ENCODE results near the gene DUOXA1.
A peak's percentile ranks its signal among the peaks of the same experiment; 100 is the strongest.
"Not testable (repeated sequence)": the region's sequence is repeated elsewhere in the genome, so short reads cannot be mapped to it uniquely, and the experiment has no call there.

Gene DUOXA1

GRCh38 chr15:45112591-45113379 is 16.9 kb downstream of the DUOXA1 start:
- peak; percentile 60 for DNase-seq (ENCODE audit: low spot score)

- no peak for DNase-seq (ENCODE audit: low spot score)
Observed at GRCh38 chr15:45112143-45112590, 17.5 kb downstream of the DUOXA1 start.

- no peak for DNase-seq (ENCODE audit: low spot score)
Observed at GRCh38 chr15:45111390-45112142, 18.1 kb downstream of the DUOXA1 start.

DNA sequence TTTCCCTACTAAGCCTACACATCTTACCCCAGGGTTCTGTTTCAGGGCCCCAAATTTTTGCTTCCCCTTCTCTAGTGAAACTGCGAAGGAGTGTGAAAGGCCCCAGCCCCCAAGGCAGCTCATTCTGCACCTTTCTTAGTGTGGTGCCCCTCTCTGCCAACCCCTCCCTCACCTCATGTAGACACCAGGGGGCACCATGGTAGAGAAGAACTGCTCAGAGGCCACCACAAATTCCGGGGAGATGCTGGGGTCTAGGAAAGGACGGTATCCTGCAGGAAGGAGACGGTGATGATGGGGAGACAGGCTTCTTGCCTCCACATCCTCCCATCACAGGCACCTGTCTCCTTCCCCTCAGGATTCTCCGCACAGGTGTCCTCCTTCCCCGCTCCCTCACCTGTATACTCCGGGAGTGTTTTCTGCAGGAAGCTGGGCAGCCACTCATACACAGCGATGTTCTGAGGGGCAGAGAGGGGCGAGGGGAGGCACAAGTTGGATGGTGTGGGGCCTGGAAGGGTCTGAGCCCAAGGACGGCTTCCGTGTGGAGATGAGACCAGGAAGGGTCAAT is 19.3 kb downstream of the DUOXA1 start:
- DNase-seq (ENCODE audit: low spot score): peak; percentile 42

DNA sequence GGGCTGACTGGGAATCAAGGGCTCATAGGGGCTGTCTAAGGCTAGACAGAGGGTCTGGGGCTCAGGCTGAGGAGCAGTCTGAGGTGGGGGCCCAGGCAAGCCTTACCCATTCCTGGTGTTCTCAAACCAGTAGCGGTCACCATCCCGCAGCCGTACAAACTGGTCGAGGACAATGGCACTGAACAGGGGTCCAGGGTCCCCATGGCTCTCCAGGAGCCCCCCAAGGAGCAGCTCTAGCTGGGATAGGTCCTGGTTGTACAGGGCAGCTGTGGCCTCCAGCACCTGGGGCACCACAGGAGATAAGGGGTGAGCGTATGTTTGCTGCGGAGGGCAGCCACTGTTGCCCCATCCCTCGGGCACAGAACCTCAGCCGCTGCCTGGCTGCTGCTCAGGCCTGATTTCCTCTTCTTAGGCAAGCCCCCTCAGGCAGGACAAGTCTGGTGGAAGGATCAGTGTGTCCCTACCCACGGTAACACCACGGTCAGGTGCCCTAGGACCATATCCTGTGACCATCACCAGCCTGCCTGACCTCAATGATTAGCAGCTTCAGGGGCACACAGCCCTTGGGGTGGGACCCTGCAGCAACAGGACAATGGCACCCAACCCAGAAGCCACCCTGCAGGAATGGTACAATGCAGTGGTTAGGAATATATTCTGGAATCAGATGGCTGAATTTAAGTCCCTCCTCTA is 21.6 kb downstream of the DUOXA1 start:
- no peak for DNase-seq (ENCODE audit: low spot score)

DNA sequence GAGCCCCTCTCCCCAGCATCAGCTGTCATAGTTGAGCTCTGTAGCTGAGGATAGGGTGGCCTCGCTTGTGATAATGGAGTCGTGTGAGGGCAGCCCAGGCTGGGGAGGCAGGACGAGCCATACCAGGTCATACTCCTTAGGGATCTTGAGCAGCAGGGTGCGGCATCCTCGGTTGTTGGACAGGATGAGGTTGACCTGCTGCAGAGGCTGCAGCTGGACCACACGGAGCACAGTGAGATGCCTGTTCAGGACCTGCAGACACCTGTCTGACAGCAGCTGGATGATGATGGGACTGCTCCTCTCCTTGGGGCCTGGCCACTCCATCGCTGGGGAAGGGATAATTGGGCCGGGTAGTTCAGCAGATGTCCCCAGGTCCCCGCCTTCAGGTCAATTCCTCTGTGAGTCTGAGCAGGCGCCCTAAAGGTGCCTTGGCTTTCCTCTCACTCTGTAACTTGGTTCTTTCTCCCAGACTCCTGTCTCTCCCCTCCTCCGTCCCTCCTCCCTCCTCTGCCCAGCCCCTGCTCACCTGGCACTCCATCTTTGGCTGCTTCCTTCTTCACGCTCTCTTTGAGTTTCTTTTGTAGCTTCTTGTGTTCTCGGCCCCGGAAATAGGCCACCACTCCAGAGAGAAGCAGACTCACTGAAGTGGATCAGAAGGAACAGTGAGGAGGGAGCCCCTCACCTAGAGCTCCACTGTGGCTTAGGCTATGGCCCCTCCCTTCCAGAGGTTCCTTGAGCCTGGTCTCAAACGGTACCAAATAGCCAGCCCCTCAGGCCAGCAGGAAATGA is 23.5 kb downstream of the DUOXA1 start:
- no peak for DNase-seq (ENCODE audit: low spot score)

DNA sequence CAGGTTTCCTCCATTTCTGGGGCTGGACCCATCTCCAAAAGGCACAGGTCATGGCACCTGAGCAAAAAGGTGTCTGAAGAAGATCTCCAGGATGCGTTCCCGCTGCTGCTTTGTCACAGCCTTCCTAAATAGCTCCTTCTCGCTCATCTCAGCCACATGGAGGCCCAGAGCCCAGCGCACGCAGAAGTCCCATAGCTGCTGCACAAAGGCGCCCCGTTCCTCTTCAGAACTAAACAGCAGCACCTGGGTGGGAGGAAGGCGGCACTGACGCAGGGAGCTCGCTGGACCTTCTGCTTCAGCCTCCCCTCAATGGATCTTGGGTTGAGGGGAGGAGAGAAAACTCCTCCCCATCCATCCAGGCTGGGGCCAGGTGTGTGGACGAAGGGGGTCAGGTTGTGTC is 24.1 kb downstream of the DUOXA1 start:
- DNase-seq (ENCODE audit: low spot score): no peak

DNA sequence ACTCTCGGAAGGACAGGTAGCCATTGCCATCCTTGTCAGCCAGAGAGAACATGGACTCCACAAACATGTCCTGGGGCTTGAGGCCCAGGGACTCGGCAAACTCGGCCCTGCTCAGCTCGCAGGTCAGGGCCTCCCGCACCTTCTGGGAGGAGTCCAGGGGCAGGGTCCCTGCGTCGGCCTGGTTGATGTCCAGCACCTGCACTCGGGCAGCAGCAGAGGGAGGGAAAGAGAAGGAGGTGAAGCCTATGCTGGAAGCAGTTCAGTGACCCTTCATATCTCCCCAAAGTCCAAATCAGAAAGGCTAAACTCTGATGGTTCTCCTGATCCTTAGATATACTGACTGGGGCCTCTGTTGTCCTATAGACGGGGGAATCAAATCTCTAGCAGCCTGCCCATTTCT is 25.5 kb downstream of the DUOXA1 start:
- not testable (repeated sequence) for DNase-seq (ENCODE audit: low spot score)

DNA sequence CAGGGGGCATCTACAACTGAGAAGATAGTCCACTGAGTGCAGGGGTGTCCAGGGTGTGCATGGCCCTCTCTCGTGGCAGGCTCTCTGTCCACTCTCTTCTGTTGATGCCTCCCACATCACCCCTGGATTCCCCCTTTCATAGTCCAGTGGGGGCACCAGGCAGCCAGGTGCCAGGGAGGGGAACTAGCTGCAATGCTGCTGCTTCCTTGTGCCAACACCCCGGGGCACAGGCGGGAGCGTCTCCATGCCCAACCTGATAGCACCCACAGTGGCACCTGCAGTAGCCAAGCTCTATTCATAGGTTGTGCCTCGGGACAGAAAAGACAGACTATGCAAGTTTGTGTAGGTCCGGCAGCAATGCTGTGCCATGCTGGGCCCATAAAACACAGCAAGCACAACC is 27.5 kb downstream of the DUOXA1 start:
- DNase-seq (ENCODE audit: low spot score): no peak

DNA sequence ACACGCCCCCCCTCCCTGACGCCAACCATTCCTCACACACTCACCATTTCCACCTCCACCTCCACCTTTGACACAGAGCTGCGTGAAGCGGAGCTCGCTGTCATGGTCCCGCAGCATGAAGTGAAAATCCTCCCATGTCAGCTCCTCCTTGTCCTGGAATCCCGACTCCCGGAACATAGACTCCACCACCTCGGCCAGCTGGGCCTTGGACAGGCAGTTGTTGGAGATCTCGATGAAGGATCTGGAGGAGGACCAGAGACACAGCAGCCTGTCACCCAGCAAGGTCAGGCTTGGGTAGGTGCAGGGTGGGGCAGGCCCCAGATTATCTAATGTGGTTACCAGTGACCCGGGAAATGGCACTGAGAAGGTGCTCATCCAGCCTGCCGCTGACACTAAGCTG is 27.9 kb downstream of the DUOXA1 start:
- no peak for DNase-seq (ENCODE audit: low spot score)

GRCh38 chr15:45100884-45101625 is 28.6 kb downstream of the DUOXA1 start:
- peak; percentile 31 for DNase-seq (ENCODE audit: low spot score)

DNA sequence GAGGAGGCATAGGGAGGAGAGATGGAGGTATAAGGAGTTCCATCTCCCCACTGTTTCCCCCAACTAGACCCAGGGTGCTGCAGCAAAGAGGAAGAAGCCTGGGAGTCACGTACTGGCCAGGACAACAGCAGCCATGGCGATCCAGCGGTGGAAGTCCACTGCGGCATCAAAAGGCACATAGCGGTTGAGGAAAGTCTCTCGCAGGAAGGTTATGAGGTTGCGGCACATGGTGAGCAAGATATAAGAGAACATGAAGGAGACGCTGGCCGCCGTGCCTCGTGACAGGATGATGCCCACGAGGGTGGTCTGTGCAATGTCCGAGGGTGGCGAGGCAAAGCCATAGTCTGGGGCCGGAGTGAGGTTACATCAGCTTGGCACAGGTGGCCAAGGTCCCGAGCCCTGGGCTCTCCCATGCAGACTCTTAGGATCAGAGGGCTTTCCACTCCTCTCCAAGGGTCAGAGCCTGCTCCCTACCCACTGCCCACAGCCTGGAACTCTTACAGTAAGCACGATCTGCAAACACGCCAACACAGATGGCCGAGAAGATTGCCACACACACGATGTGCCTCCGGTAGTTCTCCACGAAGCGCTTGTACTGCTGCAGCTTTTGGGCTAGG is 30.0 kb downstream of the DUOXA1 start:
- DNase-seq (ENCODE audit: low spot score): no peak

- no peak for DNase-seq (ENCODE audit: low spot score)
Observed at GRCh38 chr15:45097466-45097865, 32.2 kb downstream of the DUOXA1 start.

DNA sequence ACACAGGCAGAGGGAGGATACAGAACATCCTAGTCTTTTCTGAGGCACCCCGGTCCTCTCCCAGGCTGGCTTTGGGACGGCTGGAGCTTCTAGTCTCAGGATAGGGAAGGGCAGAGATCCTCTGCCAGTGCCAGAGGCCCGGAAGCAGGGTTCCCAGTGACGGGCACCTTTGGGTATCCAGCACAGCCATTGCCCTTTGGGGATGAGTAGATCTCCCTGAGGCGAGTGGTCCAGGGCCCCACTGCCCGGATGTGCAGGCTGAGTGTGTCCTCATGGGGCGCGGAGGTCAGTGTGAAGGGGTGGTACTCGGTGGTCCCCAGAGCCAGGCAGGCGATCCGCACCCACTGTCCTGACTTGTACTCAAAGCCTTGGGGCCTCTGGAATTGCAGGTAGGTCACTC is 34.0 kb downstream of the DUOXA1 start:
- DNase-seq (ENCODE audit: low spot score): no peak

GRCh38 chr15:45094358-45094730 is 35.3 kb downstream of the DUOXA1 start:
- no peak for DNase-seq (ENCODE audit: low spot score)

GRCh38 chr15:45093622-45094357 is 35.9 kb downstream of the DUOXA1 start:
- no peak for DNase-seq (ENCODE audit: low spot score)

GRCh38 chr15:45093013-45093412 is 36.7 kb downstream of the DUOXA1 start:
- no peak for DNase-seq (ENCODE audit: low spot score)

DNA sequence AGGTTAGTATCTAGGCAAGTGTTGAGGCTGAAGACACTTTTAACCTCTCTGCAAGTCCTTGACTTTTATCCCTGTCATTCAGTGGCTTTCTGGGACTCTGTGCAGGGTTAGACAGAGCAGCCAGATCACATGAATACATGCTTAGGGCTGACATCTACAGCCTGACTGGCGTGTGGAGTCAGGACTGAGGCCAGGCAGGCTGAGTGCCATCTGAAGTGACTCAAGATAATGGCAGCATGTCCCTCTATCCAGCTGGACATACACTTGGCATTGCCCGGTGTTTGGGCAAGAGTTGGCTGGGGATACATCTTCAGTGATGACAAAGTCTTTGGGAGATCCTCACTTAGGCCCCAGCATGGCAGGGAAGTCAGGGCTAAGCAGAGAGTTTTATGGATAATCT is 38.1 kb downstream of the DUOXA1 start:
- DNase-seq (ENCODE audit: low spot score): no peak

DNA sequence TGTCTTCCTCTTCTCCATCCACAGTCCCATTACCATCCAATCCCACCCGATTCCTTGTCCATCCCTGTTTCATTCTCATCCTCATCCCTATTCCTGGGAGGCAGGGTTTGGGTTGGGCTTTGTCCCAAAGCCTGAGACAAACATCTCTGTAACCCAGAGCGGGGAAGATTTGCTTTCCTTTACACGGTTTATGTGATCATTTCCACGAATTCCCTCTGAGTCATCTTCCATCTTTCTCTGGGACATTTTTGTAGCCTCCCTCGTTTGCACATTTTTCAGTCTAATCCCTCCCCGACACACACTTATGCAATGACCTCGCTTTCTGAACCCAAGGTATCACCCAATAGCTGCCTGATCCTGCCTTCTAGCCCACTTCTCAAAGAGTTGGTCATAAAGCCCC is 38.5 kb downstream of the DUOXA1 start:
- no peak for DNase-seq (ENCODE audit: low spot score)

Data from iPS-NIHi11 (cell line).